Muscle of arm (tissue), 12 donors: ENCODE measurements around the gene ANKFN1. TPM values are rescaled to one million over a fixed set of nuclear protein-coding genes. Genes with fewer than 3 reads are reported as not detected.

Experiments
- DNase-seq: peaks from one replicate; pipeline ENCODE4 v3.0.0-alpha.2; 2013
- polyA plus RNA-seq, 12 donors: library from polyadenylated mRNA; unstranded; fragments of 120-200 nt; gene quantifications; one replicate each; pipeline ENCODE4 v1.2.1, GENCODE V29; 2013; ENCODE audit not compliant: insufficient read length in 12 of 12

ANKFN1 gene
- polyA plus RNA-seq, 12 donors, result 0.15 to 12.4 (median 2.1) TPM; not detected in 2

DNA sequence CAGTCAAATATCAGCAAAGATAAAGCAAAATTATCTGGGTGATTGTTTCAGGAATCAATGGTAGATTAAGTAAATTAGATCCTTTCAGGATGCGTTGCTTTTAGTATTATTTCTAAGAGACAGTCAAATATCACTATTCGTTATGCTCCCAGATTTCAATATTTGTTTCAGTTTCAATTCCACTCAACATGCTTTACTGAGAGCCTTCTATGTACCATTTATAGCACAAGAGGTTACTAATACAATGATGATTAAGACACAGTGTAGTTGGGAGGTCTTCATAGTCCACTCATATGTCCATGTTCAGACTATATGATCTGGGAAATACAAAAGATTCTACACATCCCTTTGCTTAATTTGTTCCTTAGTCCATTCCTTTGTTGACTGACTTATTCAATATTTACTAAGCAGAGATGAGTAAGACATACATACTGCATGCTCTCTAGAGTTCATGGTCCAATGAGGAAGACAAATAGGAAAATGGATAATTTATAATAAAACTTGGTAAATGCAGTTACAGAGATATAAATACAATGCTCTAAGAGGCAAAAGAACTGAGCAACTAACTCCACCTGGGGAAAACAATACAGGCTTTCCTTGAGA lies 352.0 kb downstream of the ANKFN1 start:
- no peak for DNase-seq

DNA sequence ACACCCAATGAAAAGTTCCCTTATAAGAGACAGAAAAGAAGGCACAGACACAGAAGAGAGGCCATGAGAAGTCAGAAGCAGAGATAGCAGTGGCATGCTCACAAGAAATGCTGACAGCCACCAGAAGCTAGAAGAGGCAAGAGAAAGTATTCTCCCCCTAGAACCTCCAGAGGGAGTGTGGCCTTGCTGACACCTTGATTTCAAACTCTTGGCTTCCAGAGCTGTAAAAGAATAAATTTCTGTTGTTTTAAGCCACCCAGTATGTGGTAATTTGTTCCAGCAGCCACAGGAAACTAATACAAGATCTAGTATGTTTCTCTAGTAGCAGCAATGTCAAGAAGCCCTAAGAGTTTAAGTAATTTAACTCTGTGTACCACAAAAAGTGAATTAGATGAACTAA lies 353.1 kb downstream of the ANKFN1 start:
- DNase-seq, result no peak

DNA sequence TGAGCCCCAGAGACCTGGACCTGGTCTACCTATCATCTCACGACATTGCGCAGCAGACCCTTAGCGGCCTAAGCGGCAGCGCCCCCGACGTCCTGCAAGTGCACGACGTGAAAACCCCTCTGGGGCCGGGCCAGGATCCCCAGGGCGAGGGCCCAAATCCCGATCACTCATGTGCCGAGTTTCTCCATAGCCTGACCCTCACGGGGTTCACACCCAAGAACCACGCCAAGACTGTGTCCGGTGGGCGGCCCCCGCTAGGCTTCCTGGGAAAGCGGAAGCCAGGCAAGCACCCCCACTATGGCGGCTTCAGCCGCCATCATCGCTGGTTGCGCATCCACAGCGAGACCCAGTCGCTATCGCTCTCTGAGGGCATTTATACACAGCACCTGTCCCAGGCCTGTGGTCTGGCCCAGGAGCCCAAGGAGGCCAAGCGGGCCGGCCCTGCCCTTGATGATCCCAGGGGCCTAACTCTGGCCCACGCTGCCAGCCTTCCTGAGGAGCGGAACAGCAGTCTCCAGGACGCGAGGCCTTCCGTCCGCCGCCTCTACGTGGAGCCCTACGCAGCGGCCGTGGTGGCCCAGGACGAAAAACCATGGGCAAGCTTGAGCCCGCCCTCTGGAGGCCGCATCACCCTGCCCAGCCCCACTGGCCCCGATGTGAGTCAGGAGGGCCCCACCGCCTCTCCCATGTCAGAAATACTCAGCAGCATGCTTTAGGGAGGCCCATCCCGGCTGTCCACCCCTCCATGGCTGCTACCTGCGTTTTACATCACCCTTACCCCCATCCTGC lies 357.5 kb downstream of the ANKFN1 start:
- no peak for DNase-seq

DNA sequence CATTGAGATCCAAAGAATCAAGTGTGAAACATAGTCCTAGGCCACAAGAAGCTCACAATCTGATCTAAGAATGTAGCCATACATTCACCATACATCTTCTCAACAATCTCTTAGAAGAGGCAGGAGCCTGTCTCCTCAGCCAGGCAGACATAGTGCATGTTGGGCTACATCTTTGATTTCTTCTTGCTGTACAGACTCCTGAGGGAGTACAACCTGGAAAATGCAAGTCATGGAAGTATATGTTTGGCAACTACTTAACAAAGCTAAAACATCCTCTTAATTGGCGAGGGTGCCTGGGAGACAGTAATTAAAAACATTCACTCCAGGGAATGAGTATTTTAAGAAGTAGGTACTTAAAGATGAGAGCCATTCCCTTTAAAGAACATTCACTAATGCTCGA lies 361.0 kb downstream of the ANKFN1 start:
- no peak for DNase-seq

DNA sequence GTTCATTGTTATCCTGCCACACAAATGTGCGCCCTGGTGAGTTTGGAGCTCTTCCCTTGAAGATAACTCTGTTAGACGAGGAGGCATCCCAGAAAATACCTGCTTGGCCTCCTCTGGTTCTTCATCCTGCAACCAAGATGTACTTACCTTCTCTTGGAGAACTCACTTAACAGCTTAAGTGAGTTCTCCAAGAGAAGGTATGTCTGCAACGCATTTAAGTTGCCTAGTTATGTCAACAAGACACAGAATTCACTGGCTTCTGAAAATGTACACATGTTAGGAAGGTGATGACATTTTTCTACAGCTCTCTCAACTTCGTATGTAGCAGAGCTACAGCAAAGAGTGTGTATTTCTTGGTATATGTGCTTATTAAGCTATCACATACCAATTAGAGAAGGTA lies 361.6 kb downstream of the ANKFN1 start:
- no peak for DNase-seq

DNA sequence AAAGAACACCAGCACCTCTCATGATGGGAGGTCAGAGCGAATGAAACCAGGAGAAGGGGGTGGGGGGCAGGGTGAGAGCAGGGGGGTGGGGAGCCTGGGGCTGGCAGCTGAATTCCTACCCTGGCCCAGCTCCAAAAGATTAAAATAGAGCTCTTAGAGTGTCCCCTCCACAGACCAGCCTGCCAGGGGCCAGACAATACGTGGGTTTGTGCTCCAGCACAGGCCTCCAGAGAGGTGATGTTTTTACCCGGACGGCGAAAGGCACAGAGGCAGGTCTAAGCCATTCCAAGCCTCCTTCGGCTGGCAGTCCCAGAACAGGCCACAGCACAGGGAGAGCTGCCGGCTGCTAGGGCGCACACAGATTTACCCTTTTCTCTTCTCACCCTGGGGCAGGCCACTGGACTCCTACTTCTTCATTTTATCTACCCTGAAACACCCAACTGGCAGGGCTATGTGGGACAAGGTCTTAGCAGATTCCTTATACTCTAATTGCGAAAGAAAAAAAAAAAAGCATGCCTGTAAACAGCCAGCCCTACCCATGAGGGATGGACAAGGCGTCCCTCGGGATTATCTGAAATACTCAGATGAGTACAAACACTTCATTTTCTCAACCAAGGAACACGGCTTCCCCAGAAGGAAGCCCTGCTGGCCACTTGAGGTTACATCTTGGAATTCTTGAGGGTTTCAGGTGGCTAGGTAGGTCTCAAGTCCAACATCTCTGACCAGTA lies 368.3 kb downstream of the ANKFN1 start:
- DNase-seq, result no peak

DNA sequence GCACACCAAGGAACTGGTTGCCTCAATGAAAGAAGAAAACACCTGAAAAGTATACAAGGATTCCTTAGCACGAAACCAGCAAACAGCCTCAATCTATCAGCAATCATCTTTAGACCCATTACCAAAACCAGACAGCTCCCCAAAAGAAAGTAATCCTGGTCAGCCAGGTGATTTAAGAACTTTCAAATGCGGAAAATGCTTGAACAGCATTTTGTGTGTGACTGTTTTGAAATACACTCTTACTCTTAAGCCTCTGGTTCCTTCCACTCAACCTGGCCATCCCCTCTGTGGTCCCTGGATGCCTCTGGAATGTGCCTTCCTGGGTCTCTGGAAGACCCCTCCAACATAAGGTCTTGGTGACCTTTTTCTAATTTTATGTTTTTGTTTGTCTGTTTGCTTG lies 369.8 kb downstream of the ANKFN1 start:
- DNase-seq, result no peak

DNA sequence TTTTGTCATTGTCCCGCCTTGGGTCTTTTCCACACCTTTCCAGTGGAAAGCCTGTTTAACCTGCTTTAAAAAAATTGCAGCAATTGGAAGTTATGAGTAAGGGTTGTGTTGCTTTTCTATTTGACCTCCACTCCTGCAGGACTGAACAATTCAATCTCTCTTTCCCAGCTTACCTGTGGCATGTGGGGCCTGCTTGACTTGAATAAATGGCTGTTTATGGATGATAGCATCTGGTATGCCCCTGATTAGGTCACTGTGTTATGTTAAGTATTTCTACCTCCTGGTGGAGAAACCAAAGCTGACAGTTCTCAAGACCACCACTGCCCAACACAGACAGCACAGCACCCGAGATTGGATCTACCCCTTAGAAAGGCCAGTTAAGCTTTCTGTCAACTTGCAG lies 375.4 kb downstream of the ANKFN1 start:
- no peak for DNase-seq

DNA sequence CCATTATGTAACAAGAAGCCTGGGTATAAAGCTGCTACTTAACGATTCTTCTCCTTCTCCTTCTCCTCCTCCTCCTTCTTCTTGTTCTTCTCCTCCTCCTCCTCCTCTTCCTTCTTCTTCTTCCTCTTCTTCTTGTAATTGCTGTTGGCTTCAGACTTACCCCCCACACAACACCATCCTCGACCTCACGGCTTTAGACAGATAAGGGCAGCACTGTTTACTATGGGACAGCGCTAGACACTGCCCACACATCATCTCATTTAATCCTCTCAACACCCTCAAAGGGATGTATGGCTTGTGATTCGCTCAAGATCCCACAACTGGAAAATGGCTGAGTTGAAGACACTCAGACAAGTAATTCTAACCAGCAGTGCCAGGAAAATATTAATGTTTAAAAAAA lies 379.7 kb downstream of the ANKFN1 start:
- no peak for DNase-seq

DNA sequence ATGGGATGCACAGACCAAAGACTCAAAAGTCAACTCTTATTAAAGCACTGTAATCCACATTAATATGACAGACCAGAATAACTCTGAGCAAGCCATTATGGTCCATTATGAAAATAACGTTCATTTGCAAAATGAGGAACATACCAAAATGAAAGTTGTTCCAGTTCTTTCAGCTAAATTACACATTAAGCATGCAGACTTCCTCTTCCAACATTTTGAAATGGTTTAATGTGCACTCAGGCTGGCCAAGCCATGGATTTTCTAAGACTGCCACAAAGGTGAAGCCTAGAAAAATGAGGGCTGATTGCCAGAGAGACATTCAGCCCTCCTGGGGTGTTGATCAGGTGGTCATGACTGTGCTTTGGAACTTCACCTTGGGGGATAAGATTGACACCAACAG lies 383.5 kb downstream of the ANKFN1 start:
- no peak for DNase-seq

DNA sequence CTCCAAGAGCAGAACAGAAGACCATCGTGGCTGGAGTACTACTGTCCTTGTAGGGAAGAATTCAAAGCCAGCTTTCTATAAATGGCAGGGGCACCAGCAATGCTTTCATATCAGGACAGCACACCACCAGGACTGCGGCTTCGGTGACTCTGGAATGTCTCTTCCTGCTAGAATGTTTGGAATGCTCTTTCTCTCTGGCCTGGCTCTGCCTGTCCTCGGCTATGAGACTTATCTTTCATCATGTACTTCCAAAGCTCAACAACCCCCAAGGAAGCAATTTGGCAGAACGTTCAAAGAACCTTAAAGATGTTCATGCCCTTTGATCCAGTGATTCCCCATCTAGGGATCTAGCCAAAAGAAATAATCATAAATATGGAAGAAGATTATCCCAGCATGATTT lies 387.6 kb downstream of the ANKFN1 start:
- no peak for DNase-seq

DNA sequence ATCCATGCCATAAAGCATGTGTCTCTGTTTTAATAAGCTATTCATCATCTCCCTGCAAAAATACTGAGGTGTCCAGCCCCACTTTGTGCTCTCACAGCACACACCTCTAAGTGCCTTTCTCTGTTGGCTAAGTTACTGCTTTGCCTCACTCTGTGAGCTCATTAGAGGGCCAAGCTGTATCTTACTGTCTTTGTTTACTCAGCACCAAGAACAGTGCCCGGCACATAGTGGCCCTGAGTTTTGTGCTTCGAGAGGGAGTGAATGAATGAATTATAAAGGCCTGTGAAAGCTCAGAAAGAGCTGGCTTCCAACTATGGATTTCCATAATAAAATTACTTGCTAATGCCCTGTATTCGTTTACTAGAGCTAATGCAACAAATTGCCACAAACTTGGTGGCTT lies 390.0 kb downstream of the ANKFN1 start:
- DNase-seq, result no peak

DNA sequence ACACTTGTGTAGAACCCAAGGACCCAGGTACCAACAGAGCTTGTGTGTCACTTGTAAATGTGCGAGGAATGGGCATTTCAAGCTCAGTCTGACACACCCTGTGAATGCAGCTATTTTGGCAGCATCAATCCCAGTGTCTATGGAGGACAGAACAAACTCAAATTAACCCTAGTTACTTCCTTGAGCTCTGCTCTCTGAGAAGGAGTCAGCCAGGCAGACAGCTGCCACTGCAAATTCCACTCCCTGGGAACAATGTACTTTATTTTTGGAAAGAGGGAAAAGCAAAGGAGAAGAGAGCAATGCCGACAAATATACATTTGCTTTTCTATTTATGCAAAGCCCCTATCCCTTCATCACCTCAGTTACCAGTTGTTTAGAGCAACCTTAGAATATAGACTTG lies 391.8 kb downstream of the ANKFN1 start:
- DNase-seq, result no peak

DNA sequence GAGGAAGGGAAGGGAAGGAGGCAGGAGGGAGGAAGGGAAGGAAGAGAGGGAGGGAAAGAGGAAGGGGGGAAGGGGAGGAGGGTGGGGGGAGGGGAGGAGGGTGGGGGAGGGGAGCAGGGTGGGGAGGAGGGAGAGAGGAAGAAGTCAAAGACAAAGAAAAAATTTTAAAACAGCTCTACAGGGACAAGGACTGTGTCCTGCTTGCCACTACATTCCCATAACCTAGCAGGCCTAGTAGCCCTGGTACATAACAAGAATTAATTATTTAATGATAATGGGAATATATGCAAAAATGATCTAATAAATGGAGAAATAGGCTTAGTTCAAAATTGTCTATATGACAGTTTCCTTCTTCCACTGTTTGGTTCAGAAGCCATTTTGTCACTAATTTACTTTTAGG lies 392.7 kb downstream of the ANKFN1 start:
- DNase-seq, result no peak

DNA sequence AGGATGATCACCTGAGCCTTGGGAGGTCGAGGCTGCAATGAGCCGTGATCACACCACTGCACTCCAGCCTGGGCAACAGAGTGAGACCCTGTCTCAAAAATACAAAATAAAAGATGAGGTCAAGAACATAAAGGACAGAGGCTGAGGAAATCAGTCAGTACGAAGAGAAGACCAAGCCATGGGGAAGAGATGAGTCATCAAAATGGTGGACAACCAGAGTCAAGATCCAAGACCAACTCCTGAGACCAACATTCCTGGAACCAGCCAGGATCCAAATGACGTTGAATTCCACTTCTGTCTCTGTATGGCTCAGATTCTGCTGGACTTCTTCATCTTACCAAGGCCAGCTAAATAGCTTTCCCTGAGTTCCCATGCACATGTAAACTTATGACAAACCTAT lies 395.4 kb downstream of the ANKFN1 start:
- DNase-seq, result no peak

DNA sequence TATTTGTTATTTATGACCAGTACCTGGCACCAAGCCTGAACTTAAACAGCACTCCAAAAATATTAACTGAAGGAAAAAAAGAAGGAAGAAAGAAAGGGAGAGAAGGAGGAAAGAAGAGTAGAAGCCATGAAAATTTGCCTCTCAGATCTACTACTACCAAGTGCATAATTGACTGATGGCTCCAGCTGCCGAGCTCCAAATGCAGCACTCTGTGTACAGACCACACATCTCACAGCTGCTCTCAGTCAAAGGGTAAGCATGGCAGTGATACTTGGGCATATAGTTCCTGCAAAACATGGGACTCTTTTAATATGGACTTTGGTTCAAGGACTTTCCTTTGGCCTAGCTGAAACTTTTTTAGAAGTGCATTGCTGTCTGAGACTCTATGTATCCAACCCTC lies 396.2 kb downstream of the ANKFN1 start:
- no peak for DNase-seq

DNA sequence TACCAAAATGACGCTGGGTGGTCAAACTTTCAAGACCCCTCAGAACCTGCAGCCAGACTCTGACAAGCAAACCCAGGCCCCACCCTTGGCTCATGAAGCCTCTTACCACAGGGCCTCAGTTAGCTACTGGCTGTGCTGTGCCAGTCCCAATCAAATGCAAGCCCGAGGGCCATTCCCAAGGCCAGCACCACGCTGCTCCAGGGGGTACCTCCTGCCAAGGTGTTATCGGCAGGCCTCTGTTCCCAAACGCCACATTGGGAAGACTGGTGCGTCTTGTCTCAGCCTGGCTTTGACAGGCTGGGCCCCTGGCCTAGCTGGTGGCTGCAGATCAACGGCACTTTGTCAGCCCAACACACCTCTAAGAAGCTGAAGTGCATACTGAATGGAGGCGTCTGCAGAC lies 404.4 kb downstream of the ANKFN1 start:
- DNase-seq, result no peak

DNA sequence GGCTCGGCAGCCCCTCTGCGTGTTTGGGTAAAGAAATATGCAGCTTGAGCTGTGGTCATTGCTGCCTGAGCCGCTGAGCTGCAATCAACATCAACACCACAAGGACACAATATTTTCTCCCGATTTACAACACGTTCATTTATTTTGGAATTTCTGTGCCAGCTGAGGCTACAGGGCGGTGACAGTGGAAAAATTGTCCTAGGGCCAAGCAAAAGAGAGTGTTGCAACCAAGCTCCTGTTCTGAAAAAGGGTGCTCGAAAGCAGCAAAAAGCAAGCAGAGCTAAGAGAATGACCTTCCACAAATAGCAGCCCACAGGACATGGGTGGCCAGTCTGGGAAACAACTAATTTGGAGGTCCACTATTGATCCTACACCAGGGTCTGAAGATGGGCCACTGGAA lies 404.8 kb downstream of the ANKFN1 start:
- no peak for DNase-seq
